Trophoblast cell (in vitro differentiated cells and primary cell): ENCODE data around the gene FGF2.
A peak's percentile ranks its signal among the peaks of the same experiment; 100 is the strongest.

Source experiments
- DNase-seq, 2 donors: peaks; one replicate each; pipeline ENCODE4 v3.0.0-alpha.2; 2016
- H2AFZ ChIP-seq: 2 replicates; pipeline ENCODE4 v1.6.1; 2013; ENCODE audit warnings: low read length, moderate library complexity, mild to moderate bottlenecking; ENCODE audit not compliant: insufficient read depth, poor library complexity
- H2AK5ac ChIP-seq: 2 replicates; pipeline ENCODE4 v1.6.1; 2013; ENCODE audit warnings: mild to moderate bottlenecking, low read length
- H2BK120ac ChIP-seq: 2 replicates; pipeline ENCODE4 v1.6.1; 2013; ENCODE audit warnings: low read length, mild to moderate bottlenecking, moderate library complexity; ENCODE audit not compliant: insufficient read depth, poor library complexity
- H2BK12ac ChIP-seq: 2 replicates; pipeline ENCODE4 v1.6.1; 2013; ENCODE audit warnings: mild to moderate bottlenecking, low read length, moderate library complexity
- H2BK5ac ChIP-seq: 2 replicates; pipeline ENCODE4 v1.6.1; 2013; ENCODE audit warnings: low read length, low read depth, moderate library complexity, mild to moderate bottlenecking; ENCODE audit not compliant: poor library complexity
- H3K14ac ChIP-seq: 2 replicates; pipeline ENCODE4 v1.6.1; 2013; ENCODE audit warnings: mild to moderate bottlenecking, low read length
- H3K18ac ChIP-seq: 2 replicates; pipeline ENCODE4 v1.6.1; 2013; ENCODE audit warnings: mild to moderate bottlenecking, low read length
- H3K23ac ChIP-seq: 2 replicates; pipeline ENCODE4 v1.6.1; 2013; ENCODE audit warnings: low read length
- H3K27ac ChIP-seq: 2 replicates; pipeline ENCODE4 v1.5.1; 2013; ENCODE audit warnings: low read depth, mild to moderate bottlenecking, inconsistent platforms, low read length, moderate library complexity
- H3K27me3 ChIP-seq: 2 replicates; pipeline ENCODE4 v1.6.1; 2013; ENCODE audit warnings: inconsistent platforms, mild to moderate bottlenecking, low read length, moderate library complexity; ENCODE audit not compliant: insufficient read depth
- H3K36me3 ChIP-seq, 2 experiments: 1 replicate in 1 of 2; 2 replicates in 1 of 2; pipeline ENCODE4 v1.6.1; 2013; ENCODE audit warnings: low read length in 2 of 2, mild to moderate bottlenecking in 2 of 2, moderate library complexity in 1 of 2; ENCODE audit not compliant: insufficient read depth in 2 of 2, control insufficient read depth in 1 of 2
- H3K4ac ChIP-seq: 2 replicates; pipeline ENCODE4 v1.6.1; 2013; ENCODE audit warnings: low read depth, mild to moderate bottlenecking, low read length, moderate library complexity
- H3K4me1 ChIP-seq, 2 experiments: 1 replicate in 1 of 2; 2 replicates in 1 of 2; pipeline ENCODE4 v1.6.1; 2013; ENCODE audit warnings: low read length in 2 of 2, mild to moderate bottlenecking in 2 of 2, moderate library complexity in 1 of 2; ENCODE audit not compliant: insufficient read depth in 2 of 2, control insufficient read depth in 1 of 2
- H3K4me2 ChIP-seq: 2 replicates; pipeline ENCODE4 v1.6.1; 2013; ENCODE audit warnings: inconsistent platforms, mild to moderate bottlenecking, low read length, moderate library complexity
- H3K4me3 ChIP-seq: 2 replicates; pipeline ENCODE4 v1.5.1; 2013; ENCODE audit warnings: mild to moderate bottlenecking, low read depth, low read length, inconsistent platforms
- H3K79me1 ChIP-seq: one replicate; pipeline ENCODE4 v1.6.1; 2013; ENCODE audit warnings: low read length
- H3K79me2 ChIP-seq: 2 replicates; pipeline ENCODE4 v1.6.1; 2013; ENCODE audit warnings: low read length, mild to moderate bottlenecking; ENCODE audit not compliant: control insufficient read depth, insufficient read depth, poor library complexity
- H3K9ac ChIP-seq: 2 replicates; pipeline ENCODE4 v1.6.1; 2013; ENCODE audit warnings: mild to moderate bottlenecking, low read length
- H3K9me3 ChIP-seq: 2 replicates; pipeline ENCODE4 v1.6.1; 2013; ENCODE audit warnings: low read depth, mild to moderate bottlenecking, control low read depth, inconsistent platforms, low read length; ENCODE audit not compliant: insufficient read depth
- H4K12ac ChIP-seq: 2 replicates; pipeline ENCODE4 v1.6.1; 2013; ENCODE audit warnings: low read depth, mild to moderate bottlenecking, low read length, moderate library complexity
- H4K8ac ChIP-seq: 2 replicates; pipeline ENCODE4 v1.6.1; 2013; ENCODE audit warnings: low read depth, mild to moderate bottlenecking, low read length, moderate library complexity
- H4K91ac ChIP-seq: one replicate; pipeline ENCODE4 v1.6.1; 2013; ENCODE audit warnings: low read depth, mild to moderate bottlenecking, low read length, moderate library complexity
- WGBS: extraction: QIAGEN DNeasy Blood & Tissue Kit; methylation state at CpG from one replicate; pipeline ENCODE4 v1.1.7; 2013; ENCODE audit warnings: missing lambda C conversion rate; ENCODE audit not compliant: insufficient read length, insufficient coverage; ENCODE audit errors: extremely low coverage; 5-methylcytosine and 5-hydroxymethylcytosine counted together

The FGF2 gene

GRCh38 chr4:122830426-122831095 lies 3.9 kb downstream of the FGF2 start:
- Histone ChIP-seq H3K18ac (no peak overlapping the region), H3K9ac (no peak overlapping the region), H3K36me3 (no peaks in the 10 kb centered on the region), H3K4me1 (peaks cover 2 to 6% of the 10 kb centered on the region in 2 experiments), H3K4me3 (no peak overlapping the region), H3K27ac (no peak overlapping the region), H2BK120ac (no peak overlapping the region), H3K9me3 (no peaks in the 10 kb centered on the region), H2AFZ (no peak overlapping the region), H3K23ac (no peak overlapping the region), H3K14ac (no peak overlapping the region), H3K27me3 (peaks cover 21% of the 10 kb centered on the region), H3K79me2 (no peaks in the 10 kb centered on the region), H4K91ac (no peak overlapping the region), H3K79me1 (no peaks in the 10 kb centered on the region), H2BK5ac (no peak overlapping the region), H4K12ac (no peak overlapping the region), H2AK5ac (no peak overlapping the region), H4K8ac (no peak overlapping the region), H3K4ac (no peak overlapping the region), H3K4me2 (no peak overlapping the region), H2BK12ac (no peak overlapping the region)
- no peak for DNase-seq
- no CpG with 5 or more reads among the region's 5 CpGs for whole genome bisulfite sequencing

- Histone ChIP-seq H3K23ac (no peak overlapping the region), H3K9me3 (no peaks in the 10 kb centered on the region), H3K79me2 (no peaks in the 10 kb centered on the region), H3K4ac (no peak overlapping the region), H3K14ac (no peak overlapping the region), H3K27ac (no peak overlapping the region), H3K36me3 (no peaks in the 10 kb centered on the region), H3K4me1 (peaks cover 2 to 6% of the 10 kb centered on the region in 2 experiments), H4K8ac (no peak overlapping the region), H2AFZ (no peak overlapping the region), H3K27me3 (peaks cover 17% of the 10 kb centered on the region), H3K9ac (no peak overlapping the region), H2AK5ac (no peak overlapping the region), H3K79me1 (no peaks in the 10 kb centered on the region), H3K4me3 (no peak overlapping the region), H2BK12ac (no peak overlapping the region), H2BK120ac (peak overlapping the region; percentile 32), H4K91ac (no peak overlapping the region), H3K4me2 (no peak overlapping the region), H4K12ac (no peak overlapping the region), H2BK5ac (no peak overlapping the region), H3K18ac (no peak overlapping the region)
- WGBS = no CpG with 5 or more reads among the region's 6 CpGs
- no peak for DNase-seq
Measured at GRCh38 chr4:122831515-122832196, 5.0 kb downstream of the FGF2 start.

- no peak overlapping the region for H2AK5ac ChIP-seq
- no CpG with 5 or more reads among the region's 1 CpG for WGBS
- peaks cover 2 to 4% of the 10 kb centered on the region in 2 experiments for H3K4me1 ChIP-seq
- no peak overlapping the region for H3K9ac ChIP-seq
- H4K8ac ChIP-seq = no peak overlapping the region
- H3K4me2 ChIP-seq = no peak overlapping the region
- no peaks in the 10 kb centered on the region for H3K36me3 ChIP-seq
- H3K4ac ChIP-seq = no peak overlapping the region
- H3K18ac ChIP-seq = no peak overlapping the region
- no peak overlapping the region for H2AFZ ChIP-seq
- H3K79me1 ChIP-seq = no peaks in the 10 kb centered on the region
- no peaks in the 10 kb centered on the region for H3K79me2 ChIP-seq
- H4K12ac ChIP-seq = no peak overlapping the region
- H4K91ac ChIP-seq = no peak overlapping the region
- H2BK120ac ChIP-seq = no peak overlapping the region
- H3K23ac ChIP-seq = no peak overlapping the region
- no peak overlapping the region for H2BK12ac ChIP-seq
- no peak for DNase-seq
- no peak overlapping the region for H3K14ac ChIP-seq
- no peak overlapping the region for H2BK5ac ChIP-seq
- no peaks in the 10 kb centered on the region for H3K9me3 ChIP-seq
- peak overlapping the region; percentile 34 for H3K27ac ChIP-seq
- peaks cover 7% of the 10 kb centered on the region for H3K27me3 ChIP-seq
- no peak overlapping the region for H3K4me3 ChIP-seq
Measured at GRCh38 chr4:122832732-122833131, 6.1 kb downstream of the FGF2 start.

- Histone ChIP-seq H3K4me3 (no peak overlapping the region), H4K91ac (no peak overlapping the region), H2AK5ac (no peak overlapping the region), H2BK5ac (no peak overlapping the region), H3K79me1 (no peaks in the 10 kb centered on the region), H3K4me2 (no peak overlapping the region), H3K9me3 (no peaks in the 10 kb centered on the region), H3K18ac (no peak overlapping the region), H2AFZ (no peak overlapping the region), H3K36me3 (no peaks in the 10 kb centered on the region), H3K79me2 (no peaks in the 10 kb centered on the region), H3K9ac (no peak overlapping the region), H4K12ac (no peak overlapping the region), H3K23ac (no peak overlapping the region), H2BK120ac (peak overlapping the region; percentile 51), H4K8ac (no peak overlapping the region), H3K14ac (no peak overlapping the region), H2BK12ac (no peak overlapping the region), H3K4ac (no peak overlapping the region), H3K27me3 (no peaks in the 10 kb centered on the region), H3K4me1 (peaks cover 2 to 4% of the 10 kb centered on the region in 2 experiments), H3K27ac (no peak overlapping the region)
- DNase-seq = no peak
- WGBS = no CpG with 5 or more reads among the region's 4 CpGs
Measured at GRCh38 chr4:122833999-122834398, 7.4 kb downstream of the FGF2 start.
